Smooth muscle cell (in vitro differentiated cells): ENCODE data around the gene MCAT. TPM values are rescaled to one million over a fixed set of nuclear protein-coding genes. Genes with fewer than 3 reads are reported as not detected.

Experiments
- DNase-seq: peaks from one replicate; lab custom pipeline; 2025; ENCODE audit not compliant: unreplicated experiment; lab: John Stamatoyannopoulos, UW
- H2AFZ ChIP-seq: fragments of 200-600 bp; sonication (generic); 2 replicates; pipeline ENCODE4 v1.6.0; 2016; ENCODE audit warnings: antibody characterized with exemption, low read depth, mild to moderate bottlenecking
- H3F3A ChIP-seq: fragments of 200-600 bp; sonication (generic); 2 replicates; pipeline ENCODE4 v1.6.0; 2017; ENCODE audit warnings: antibody characterized with exemption, low read depth
- H3K27ac ChIP-seq: fragments of 200-600 bp; sonication (generic); 2 replicates; pipeline ENCODE4 v1.5.1; 2016; ENCODE audit warnings: low read depth, mild to moderate bottlenecking
- H3K27me3 ChIP-seq: fragments of 200-600 bp; sonication (generic); 2 replicates; pipeline ENCODE4 v1.6.1; 2016; ENCODE audit warnings: low read depth, mild to moderate bottlenecking
- H3K36me3 ChIP-seq: fragments of 200-600 bp; sonication (generic); 2 replicates; pipeline ENCODE4 v1.5.1; 2016; ENCODE audit warnings: low read depth
- H3K4me1 ChIP-seq: fragments of 200-600 bp; sonication (generic); 2 replicates; pipeline ENCODE4 v1.5.1; 2016; ENCODE audit warnings: low read depth
- H3K4me2 ChIP-seq: fragments of 200-600 bp; sonication (generic); 2 replicates; pipeline ENCODE4 v1.6.0; 2016; ENCODE audit warnings: mild to moderate bottlenecking
- H3K4me3 ChIP-seq: fragments of 200-600 bp; sonication (generic); 2 replicates; pipeline ENCODE4 v1.5.1; 2016; ENCODE audit warnings: mild to moderate bottlenecking
- H3K79me2 ChIP-seq: fragments of 200-600 bp; sonication (generic); 2 replicates; pipeline ENCODE4 v1.6.0; 2016; ENCODE audit warnings: low read depth, mild to moderate bottlenecking
- H3K9ac ChIP-seq: fragments of 200-600 bp; sonication (generic); 2 replicates; pipeline ENCODE4 v1.6.0; 2016; ENCODE audit warnings: low read depth
- H3K9me3 ChIP-seq: fragments of 200-600 bp; sonication (generic); replicated peaks from 2 replicates; pipeline ENCODE4 v1.5.1; 2016; ENCODE audit warnings: low read depth
- H4K20me1 ChIP-seq: fragments of 200-600 bp; sonication (generic); 2 replicates; pipeline ENCODE4 v1.6.0; 2016; ENCODE audit warnings: low read depth
- CTCF ChIP-seq: fragments of 200-600 bp; sonication (generic); IDR thresholded peaks from 2 replicates; pipeline ENCODE4 v1.5.1; 2017; ENCODE audit warnings: borderline replicate concordance, mild to moderate bottlenecking, antibody characterized with exemption; ENCODE audit not compliant: insufficient read depth, poor library complexity, severe bottlenecking
- WGBS: methylation state at CpG from one replicate; pipeline ENCODE4 v1.1.7; 2016; ENCODE audit warnings: low lambda C conversion rate; 5-methylcytosine and 5-hydroxymethylcytosine counted together
- polyA plus RNA-seq: library from polyadenylated mRNA; unstranded; fragments of >200 nt; fragmentation: Nextera tagmentation; extraction: Ambion mirVana; gene quantifications from 2 replicates; pipeline ENCODE4 v1.2.1, GENCODE V29; 2016
- total RNA-seq: library from RNA; depleted of rRNA; stranded (reverse); fragments of >200 nt; gene quantifications from 2 replicates; pipeline ENCODE4 v1.2.3, GENCODE V29; 2014

The MCAT gene
- total and polyA plus RNA-seq, 2 experiments from 2014 or later = 9.3 to 16.1 TPM

DNA sequence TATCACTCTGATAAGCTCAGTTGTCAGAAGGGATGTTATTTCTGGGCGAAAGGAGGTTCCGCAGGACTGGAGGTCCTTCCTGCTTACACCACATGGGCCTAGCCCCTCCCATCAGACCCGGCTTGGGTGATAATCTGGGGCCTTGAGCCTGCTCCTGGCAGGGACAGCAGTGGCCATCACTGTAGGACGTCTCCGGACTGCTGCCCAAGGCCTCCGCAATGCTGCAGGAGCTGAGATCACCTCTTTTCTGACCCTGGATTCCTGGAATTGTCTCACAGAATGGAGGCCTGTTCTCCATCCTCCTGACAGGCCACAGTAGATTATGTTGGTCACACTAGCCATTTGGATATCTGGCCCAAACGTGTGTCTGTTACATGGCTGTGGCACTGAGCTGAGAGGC, 41.9 kb downstream of the MCAT start:
- peak overlapping the region; percentile 37 for H3K27ac ChIP-seq
- 23% methylated on average over 7 of the region's 7 CpGs for WGBS
- no peaks in the 10 kb centered on the region for H3K4me1 ChIP-seq
- peaks cover 3% of the 10 kb centered on the region for H3F3A ChIP-seq
- no peak overlapping the region for H3K4me3 ChIP-seq
- no peak for DNase-seq
- no peak for TF ChIP-seq CTCF
- no peak overlapping the region for H3K4me2 ChIP-seq
- no peaks in the 10 kb centered on the region for H3K27me3 ChIP-seq
- no peaks in the 10 kb centered on the region for H4K20me1 ChIP-seq
- no peaks in the 10 kb centered on the region for H3K9me3 ChIP-seq
- no peaks in the 10 kb centered on the region for H3K36me3 ChIP-seq
- no peak overlapping the region for H2AFZ ChIP-seq
- no peak overlapping the region for H3K9ac ChIP-seq
- no peaks in the 10 kb centered on the region for H3K79me2 ChIP-seq

- no peak overlapping the region for H3K9ac ChIP-seq
- H3K79me2 ChIP-seq = no peaks in the 10 kb centered on the region
- H3K36me3 ChIP-seq = no peaks in the 10 kb centered on the region
- peak overlapping the region; percentile 55 for H3K27ac ChIP-seq
- peaks cover 3% of the 10 kb centered on the region for H3F3A ChIP-seq
- no peak overlapping the region for H2AFZ ChIP-seq
- no peak overlapping the region for H3K4me3 ChIP-seq
- no peaks in the 10 kb centered on the region for H3K9me3 ChIP-seq
- WGBS = 27% methylated on average over 5 of the region's 5 CpGs
- H4K20me1 ChIP-seq = no peaks in the 10 kb centered on the region
- DNase-seq = no peak
- H3K27me3 ChIP-seq = no peaks in the 10 kb centered on the region
- no peak for TF ChIP-seq CTCF
- no peaks in the 10 kb centered on the region for H3K4me1 ChIP-seq
- no peak overlapping the region for H3K4me2 ChIP-seq
These were observed 43.0 kb downstream of the MCAT start for GRCh38 chr22:43100225-43100624.

GRCh38 chr22:43099095-43099494, 44.1 kb downstream of the MCAT start:
- Histone ChIP-seq H2AFZ (no peak overlapping the region), H3F3A (no peaks in the 10 kb centered on the region), H3K27ac (no peak overlapping the region), H3K4me1 (no peaks in the 10 kb centered on the region), H3K4me3 (no peak overlapping the region), H3K4me2 (no peak overlapping the region), H3K9ac (no peak overlapping the region), H3K79me2 (no peaks in the 10 kb centered on the region), H3K9me3 (no peaks in the 10 kb centered on the region), H3K36me3 (no peaks in the 10 kb centered on the region), H3K27me3 (no peaks in the 10 kb centered on the region), H4K20me1 (no peaks in the 10 kb centered on the region)
- WGBS = 89% methylated on average over 4 of the region's 4 CpGs
- no peak for DNase-seq
- no peak for TF ChIP-seq CTCF

DNA sequence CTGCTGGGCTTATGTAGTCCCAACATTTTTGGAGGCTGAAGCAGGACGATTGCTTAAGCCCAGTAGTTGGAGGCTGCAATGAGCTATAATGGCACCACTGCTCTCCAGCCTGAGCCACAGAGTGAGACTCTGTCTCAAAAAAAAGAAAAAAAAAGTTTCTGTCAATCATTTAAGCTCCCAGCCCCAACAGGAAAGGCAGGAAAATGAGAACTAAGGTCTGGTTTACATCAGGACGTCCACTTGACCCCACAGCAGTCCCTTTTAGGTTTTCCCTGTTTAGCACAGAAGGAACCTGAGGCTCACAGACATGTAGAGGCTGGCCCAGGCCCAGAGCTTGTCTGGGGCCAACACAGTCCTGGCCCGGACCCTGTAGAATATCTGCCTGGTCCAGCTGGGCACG, 44.8 kb downstream of the MCAT start:
- no peak overlapping the region for H2AFZ ChIP-seq
- H3K79me2 ChIP-seq = no peaks in the 10 kb centered on the region
- H3K4me1 ChIP-seq = no peaks in the 10 kb centered on the region
- no peak overlapping the region for H3K4me2 ChIP-seq
- H3K27me3 ChIP-seq = no peaks in the 10 kb centered on the region
- no peak overlapping the region for H3K27ac ChIP-seq
- no peak for TF ChIP-seq CTCF
- no peaks in the 10 kb centered on the region for H4K20me1 ChIP-seq
- H3K9me3 ChIP-seq = no peaks in the 10 kb centered on the region
- no peak for DNase-seq
- H3K36me3 ChIP-seq = no peaks in the 10 kb centered on the region
- WGBS = 59% methylated on average over 4 of the region's 4 CpGs
- no peaks in the 10 kb centered on the region for H3F3A ChIP-seq
- no peak overlapping the region for H3K4me3 ChIP-seq
- H3K9ac ChIP-seq = no peak overlapping the region
